GM13977 (cell line): ENCODE results near the gene PHF21A.
"Not testable (repeated sequence)": the region's sequence is repeated elsewhere in the genome, so short reads cannot be mapped to it uniquely, and the experiment has no call there.

ENCODE experiments used
- DNase-seq: peaks from one replicate; pipeline ENCODE4 v3.0.0; 2012; ENCODE audit warnings: low spot score
- in situ Hi-C: fragments of 300-500 bp; cut with MboI; formaldehyde crosslinking; loops from one replicate; pipeline ENCODE4 v1.12.0; 2022; ENCODE audit warnings: low sequenced_read_pairs, low pct_unique_long_range_greater_than_20kb, mixed read lengths, inconsistent platforms; ENCODE audit not compliant: unreplicated experiment
- TF ChIP-seq, protein P1 (sequence below): IDR thresholded peaks from 2 replicates; pipeline ENCODE4 v1.5.1; 2012; ENCODE audit warnings: mild to moderate bottlenecking, control low read depth; ENCODE audit not compliant: insufficient read depth; ENCODE audit errors: extremely low read depth, missing control alignments

PHF21A gene

DNA sequence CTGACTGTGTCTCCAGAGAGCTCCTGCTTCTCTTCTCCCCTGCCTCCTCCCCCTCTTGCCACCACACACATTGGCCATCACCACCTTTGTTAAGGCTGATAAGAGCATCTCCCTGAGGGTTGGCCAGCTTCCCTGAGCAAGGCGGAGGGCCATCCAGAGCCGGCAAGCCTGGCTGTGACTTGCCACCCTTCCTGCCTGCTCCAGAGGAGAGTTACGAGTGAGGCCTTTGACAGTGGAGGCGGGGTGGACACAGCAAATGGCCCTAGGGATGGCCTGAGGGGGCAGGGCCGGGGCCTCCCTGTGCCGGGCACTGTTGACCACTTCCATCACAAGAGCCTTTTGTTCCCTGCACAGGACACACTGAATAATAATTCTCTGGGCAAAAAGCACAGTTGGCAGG lies 219.6 kb downstream of the PHF21A start:
- in situ Hi-C loops: no loop called here
- TF ChIP-seq, protein P1, sequence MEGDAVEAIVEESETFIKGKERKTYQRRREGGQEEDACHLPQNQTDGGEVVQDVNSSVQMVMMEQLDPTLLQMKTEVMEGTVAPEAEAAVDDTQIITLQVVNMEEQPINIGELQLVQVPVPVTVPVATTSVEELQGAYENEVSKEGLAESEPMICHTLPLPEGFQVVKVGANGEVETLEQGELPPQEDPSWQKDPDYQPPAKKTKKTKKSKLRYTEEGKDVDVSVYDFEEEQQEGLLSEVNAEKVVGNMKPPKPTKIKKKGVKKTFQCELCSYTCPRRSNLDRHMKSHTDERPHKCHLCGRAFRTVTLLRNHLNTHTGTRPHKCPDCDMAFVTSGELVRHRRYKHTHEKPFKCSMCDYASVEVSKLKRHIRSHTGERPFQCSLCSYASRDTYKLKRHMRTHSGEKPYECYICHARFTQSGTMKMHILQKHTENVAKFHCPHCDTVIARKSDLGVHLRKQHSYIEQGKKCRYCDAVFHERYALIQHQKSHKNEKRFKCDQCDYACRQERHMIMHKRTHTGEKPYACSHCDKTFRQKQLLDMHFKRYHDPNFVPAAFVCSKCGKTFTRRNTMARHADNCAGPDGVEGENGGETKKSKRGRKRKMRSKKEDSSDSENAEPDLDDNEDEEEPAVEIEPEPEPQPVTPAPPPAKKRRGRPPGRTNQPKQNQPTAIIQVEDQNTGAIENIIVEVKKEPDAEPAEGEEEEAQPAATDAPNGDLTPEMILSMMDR: no peak
- DNase-seq: no peak

DNA sequence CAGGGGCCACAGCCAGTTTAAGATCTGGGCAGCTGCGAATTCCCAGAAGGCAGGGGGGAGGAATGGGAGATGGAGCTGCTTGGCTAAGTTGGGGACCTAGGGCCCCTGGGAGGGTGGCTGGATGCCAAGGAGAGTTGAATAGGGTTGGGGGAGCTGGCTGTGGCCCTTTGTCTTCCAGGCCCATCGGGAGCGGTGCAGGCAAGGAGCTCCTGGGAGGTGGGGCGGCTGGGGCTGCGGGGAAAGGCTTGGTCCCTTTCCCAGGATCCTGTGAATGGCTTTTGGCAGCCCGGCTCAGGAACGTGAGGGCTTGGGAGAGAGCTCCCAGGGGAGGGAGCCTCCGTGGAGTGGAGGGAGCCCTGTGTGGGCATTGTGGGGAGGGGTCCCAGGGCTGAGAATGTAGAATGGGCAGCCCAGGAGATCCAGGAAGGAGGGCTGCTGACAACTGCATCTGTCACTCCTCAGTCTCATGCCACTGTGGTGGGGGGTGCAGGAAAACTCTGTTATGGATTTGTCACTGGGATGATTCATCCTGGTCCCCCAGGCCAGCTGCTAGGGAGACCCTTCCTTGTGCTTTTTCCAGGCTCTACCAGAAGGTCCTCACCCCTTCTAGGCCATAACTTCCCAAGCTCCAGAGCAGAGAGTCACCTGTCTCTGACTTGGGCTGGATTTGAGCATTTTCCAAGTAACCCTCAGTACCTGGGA lies 220.2 kb downstream of the PHF21A start:
- in situ Hi-C loops: no loop called here
- TF ChIP-seq, protein P1: no peak
- DNase-seq: no peak

DNA sequence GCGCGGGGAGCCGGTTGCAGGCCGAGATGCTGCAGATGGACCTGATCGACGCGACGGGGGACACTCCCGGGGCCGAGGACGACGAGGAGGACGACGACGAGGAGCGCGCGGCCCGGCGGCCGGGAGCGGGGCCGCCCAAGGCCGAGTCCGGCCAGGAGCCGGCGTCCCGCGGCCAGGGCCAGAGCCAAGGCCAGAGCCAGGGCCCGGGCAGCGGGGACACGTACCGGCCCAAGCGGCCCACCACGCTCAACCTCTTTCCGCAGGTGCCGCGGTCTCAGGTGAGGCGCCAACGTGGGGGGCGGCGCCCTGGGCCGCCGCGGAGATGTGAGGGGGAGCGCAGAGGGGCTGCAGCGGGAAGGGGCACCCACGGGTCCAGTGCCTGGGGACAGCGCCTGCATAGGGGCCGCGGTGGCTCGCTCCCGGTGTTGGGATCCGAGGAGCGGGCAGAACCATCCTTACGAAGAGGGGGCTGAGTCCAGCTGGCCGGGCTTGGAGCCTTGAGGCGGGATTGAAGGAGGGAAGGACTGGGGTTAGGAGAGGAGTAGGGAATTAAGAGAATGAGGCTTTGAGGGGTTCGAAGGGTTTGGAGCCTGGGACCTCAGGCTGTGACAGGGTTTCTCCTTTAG lies 221.0 kb downstream of the PHF21A start:
- in situ Hi-C loops, DNase-seq: not testable (repeated sequence)

DNA sequence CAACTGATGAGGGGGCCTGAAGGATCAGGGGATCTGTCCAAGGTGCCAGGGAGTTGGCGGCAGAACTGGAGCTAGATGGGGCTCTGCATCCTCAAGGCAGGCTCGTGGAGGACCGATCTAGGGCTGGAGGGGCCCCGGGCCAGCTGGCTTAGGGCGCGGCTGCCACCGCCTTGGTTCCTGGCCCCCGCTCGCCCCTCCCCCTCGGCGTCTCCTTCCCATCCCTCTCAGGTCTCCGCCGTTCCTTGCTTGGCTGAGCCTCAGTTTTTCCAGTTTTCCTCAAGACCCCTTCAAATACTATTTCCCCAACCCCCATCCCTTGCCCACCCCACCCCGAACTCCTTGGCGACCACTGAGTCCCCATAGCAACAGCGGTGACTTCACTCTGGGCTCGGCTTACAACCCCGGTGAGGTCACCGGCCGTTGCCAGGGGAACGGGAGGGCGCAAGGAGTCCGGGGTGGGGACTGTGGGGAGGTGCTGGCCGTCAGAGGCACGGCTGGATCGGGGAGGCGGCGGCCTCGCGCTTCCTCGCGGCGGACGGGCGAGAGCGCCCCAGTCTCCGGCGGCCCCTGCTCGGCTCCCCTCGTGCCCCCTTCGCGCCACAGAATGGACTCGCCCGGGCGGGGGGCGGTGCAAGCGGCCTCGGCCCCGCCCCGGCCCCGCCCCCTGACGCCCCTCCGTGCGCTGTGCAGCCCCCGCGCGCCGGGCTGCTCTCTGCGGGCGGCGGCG lies 221.6 kb downstream of the PHF21A start:
- DNase-seq: peak; percentile 93
- TF ChIP-seq, protein P1: no peak
- in situ Hi-C loops: no loop called here

DNA sequence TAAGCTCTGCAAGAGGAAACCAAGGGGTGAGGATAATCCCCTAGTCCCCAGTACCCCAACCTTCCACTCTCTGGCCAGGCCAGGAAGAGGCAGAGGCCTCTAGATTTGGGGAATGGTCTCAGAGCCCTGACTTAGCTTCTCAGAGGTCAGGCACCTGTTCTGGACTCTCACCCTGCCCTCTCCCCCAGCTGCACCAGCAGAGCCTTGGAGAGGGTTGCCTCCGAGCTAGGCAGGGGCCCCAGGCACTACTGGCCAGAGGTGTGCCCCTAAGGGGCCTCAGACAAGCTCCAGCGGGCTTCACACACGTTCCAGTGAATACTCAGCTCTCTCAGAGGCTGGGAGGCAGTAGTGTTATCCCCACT lies 222.2 kb downstream of the PHF21A start:
- in situ Hi-C loops: no loop called here
- no peak for DNase-seq
- TF ChIP-seq, protein P1: no peak

DNA sequence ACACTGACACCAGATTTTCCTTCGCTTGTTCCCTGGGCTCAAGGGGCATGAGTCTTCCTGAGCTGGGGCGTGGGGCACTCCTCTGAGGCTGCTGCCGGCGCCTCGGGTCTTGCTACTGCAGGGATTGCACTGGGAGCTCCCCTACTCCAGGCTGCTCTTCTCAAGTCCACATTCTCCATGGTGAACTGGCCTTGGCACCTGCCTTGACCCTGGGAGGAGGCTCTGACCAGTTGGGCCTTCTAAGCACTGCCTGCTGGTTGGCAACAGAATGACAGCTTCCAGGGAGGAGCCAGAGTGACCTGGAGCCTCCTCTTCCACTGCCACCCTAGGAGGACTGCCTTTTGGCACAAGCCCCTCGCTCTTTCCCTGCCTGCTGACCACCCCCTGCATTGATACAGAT lies 223.7 kb downstream of the PHF21A start:
- in situ Hi-C loops: no loop called here
- DNase-seq: no peak
- TF ChIP-seq, protein P1: no peak

DNA sequence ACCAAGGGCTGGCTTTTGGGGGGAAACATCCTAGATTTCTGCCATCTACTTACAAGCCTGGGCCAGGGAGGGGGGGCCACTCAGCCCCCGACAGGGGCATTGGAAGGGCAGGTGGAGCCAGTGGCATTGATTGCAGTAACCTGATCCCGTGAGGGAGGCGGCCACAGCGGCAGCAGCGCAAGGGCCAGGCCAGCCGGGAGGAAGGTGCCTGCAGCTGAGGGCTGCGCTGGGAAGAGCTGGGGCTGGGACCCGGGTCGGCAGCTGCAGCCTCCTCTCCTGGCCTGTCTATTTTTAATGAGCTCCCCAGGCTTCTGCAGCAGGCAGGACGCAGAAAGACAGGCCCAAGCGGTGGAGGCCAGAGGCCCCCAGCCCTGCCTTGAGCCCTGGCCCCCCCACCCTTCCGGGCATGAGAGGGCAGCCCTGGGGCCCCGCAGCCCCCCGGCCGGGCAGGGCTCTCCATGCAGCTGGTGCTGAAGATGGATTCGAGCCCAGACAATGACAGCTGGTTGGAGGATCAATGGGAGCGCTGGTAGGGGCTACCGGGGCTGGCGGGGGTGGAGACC lies 224.8 kb downstream of the PHF21A start:
- no peak for DNase-seq
- in situ Hi-C loops: no loop called here
- TF ChIP-seq, protein P1: no peak
